Spleen (tissue), 11 donors: ENCODE data around the gene RDX. TPM values are rescaled to one million over a fixed set of nuclear protein-coding genes. Genes with fewer than 3 reads are reported as not detected.
"Not testable (repeated sequence)": the region's sequence is repeated elsewhere in the genome, so short reads cannot be mapped to it uniquely, and the experiment has no call there.

Source experiments
- DNase-seq: peaks from one replicate; pipeline ENCODE4 v3.0.0-alpha.2; 2020
- H3K27ac ChIP-seq, 8 donors: fragments of 200-600 bp; sonication (generic) in 7 of 8; 1 replicate in 4 of 8; 2 replicates in 4 of 8; pipeline versions ENCODE4 v1.5.0 to v1.8.0; 2016 to 2021; ENCODE audit warnings: inconsistent platforms in 4 of 8, mild to moderate bottlenecking in 4 of 8, moderate library complexity in 1 of 8
- H3K27me3 ChIP-seq, 7 donors: fragments of 200-600 bp; sonication (generic) in 6 of 7; replicated peaks in 1 of 7; 1 replicate in 4 of 7; 2 replicates in 3 of 7; pipeline versions ENCODE4 v1.5.0 to v1.8.0; 2016 to 2021; ENCODE audit warnings: inconsistent platforms in 3 of 7, mild to moderate bottlenecking in 1 of 7
- H3K36me3 ChIP-seq, 6 donors: fragments of 200-600 bp; sonication (generic) in 5 of 6; 1 replicate in 4 of 6; 2 replicates in 2 of 6; pipeline versions ENCODE4 v1.5.0 to v1.8.0; 2016 to 2021; ENCODE audit warnings: inconsistent platforms in 2 of 6
- H3K4me1 ChIP-seq, 6 donors: fragments of 200-600 bp; sonication (generic) in 5 of 6; 1 replicate in 3 of 6; 2 replicates in 3 of 6; pipeline versions ENCODE4 v1.5.0 to v1.8.0; 2016 to 2021; ENCODE audit warnings: inconsistent platforms in 3 of 6
- H3K4me3 ChIP-seq, 8 donors: fragments of 200-600 bp; sonication (generic) in 7 of 8; 1 replicate in 4 of 8; 2 replicates in 4 of 8; pipeline versions ENCODE4 v1.5.0 to v1.8.0; 2016 to 2021; ENCODE audit warnings: inconsistent platforms in 4 of 8, mild to moderate bottlenecking in 4 of 8, moderate library complexity in 2 of 8
- H3K9me3 ChIP-seq, 8 donors: fragments of 200-600 bp; sonication (generic) in 7 of 8; 1 replicate in 4 of 8; 2 replicates in 4 of 8; pipeline versions ENCODE4 v1.5.0 to v1.8.0; 2016 to 2021; ENCODE audit warnings: inconsistent platforms in 4 of 8
- POLR2A ChIP-seq, 3 donors: fragments of 450-650 bp; IDR thresholded peaks; one replicate each; pipeline ENCODE4 v1.5.1; 2017; ENCODE audit warnings: antibody characterized with exemption in 3 of 3, mild to moderate bottlenecking in 1 of 3
- POLR2AphosphoS5 ChIP-seq, 3 donors: sonication (generic); formaldehyde crosslinking; IDR thresholded peaks; one replicate each; pipeline ENCODE4 v1.5.1; 2017; ENCODE audit warnings: antibody characterized with exemption in 3 of 3
- WGBS, 5 donors: extraction: QIAGEN DNeasy Blood & Tissue Kit in 3 of 5; methylation state at CpG; one replicate each; pipeline versions ENCODE4 v1.1.5 to v1.1.7; 2013 to 2018; 5-methylcytosine and 5-hydroxymethylcytosine counted together
- intact Hi-C: fragments of 100-400 bp; cut with DNase I; formaldehyde crosslinking; loops from one replicate; pipeline ENCODE4 v1.15.0; 2023; ENCODE audit warnings: low total_unique reads
- polyA plus RNA-seq, 3 donors: library from polyadenylated mRNA; stranded (reverse); fragments of 200-250 nt; gene quantifications; one replicate each; pipeline ENCODE4 v1.2.1, GENCODE V29; 2013
- total RNA-seq, 7 donors: library from RNA; depleted of rRNA in 3 of 7; stranded (reverse); fragments of >200 nt in 3 of 7; fragmentation: NEBNext Ultra II Directional in 4 of 7; extraction: Animal tissue kit (Norgen Biotek cat#: 25700) in 4 of 7; gene quantifications; one replicate each; pipeline versions ENCODE4 v1.1.0 to v1.2.1, GENCODE V29; 2016 to 2021
- TF ChIP-seq, protein P1 (sequence below), 11 experiments: fragments of 200-600 bp in 7 of 11; fragments of 450-650 bp in 4 of 11; sonication (generic) in 4 of 11; IDR thresholded peaks in 8 of 11; conservative IDR thresholded peaks in 3 of 11; 1 replicate in 7 of 11; 2 replicates in 4 of 11; pipeline versions ENCODE4 v1.4.0 to v1.8.0; 2016 to 2021; ENCODE audit warnings: antibody characterized with exemption in 11 of 11, inconsistent platforms in 4 of 11, mild to moderate bottlenecking in 1 of 11
- donor health status: healthy with polysubstance abuse.
- donor health status: DM: no; HTN: no; CAD: no; lungs with moderate emphysema.
- donor health status: DM: no; HTN: no; CAD: no.
- donor health status: Bipolar disorder and iron deficiency.
- donor health status: healthy.
- donor health status: DM: no; HTN: no; CAD: no.
- donor health status: DM: yes; HTN: yes; CAD: no.

The RDX gene
- total and polyA plus RNA-seq, 10 donors, result 11.7 to 138 (median 90.9) TPM

DNA sequence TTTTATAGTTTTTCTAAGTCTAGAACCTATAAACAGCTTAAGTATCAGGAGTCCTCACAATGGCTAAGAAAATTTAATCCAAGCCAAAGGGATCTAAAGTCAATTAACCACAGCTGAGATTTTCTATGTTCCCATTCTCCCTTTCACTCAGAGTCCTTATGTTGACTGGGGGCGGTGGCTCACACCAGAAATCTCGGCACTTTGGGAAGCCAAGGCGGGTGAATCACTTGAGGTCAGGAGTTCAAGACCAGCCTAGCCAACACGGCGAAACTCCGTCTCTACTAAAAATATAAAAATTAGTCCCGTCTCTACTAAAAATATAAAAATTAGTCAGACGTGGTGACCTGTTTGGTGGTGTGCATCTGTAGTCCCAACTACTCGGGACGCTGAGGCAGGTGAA is 6.9 kb downstream of the RDX start:
- 75 to 90% (median 80%) methylated on average over 10 of the region's 10 CpGs for WGBS, 5 donors
- H3K9me3 ChIP-seq, result no peaks in the 10 kb centered on the region
- DNase-seq, result no peak

DNA sequence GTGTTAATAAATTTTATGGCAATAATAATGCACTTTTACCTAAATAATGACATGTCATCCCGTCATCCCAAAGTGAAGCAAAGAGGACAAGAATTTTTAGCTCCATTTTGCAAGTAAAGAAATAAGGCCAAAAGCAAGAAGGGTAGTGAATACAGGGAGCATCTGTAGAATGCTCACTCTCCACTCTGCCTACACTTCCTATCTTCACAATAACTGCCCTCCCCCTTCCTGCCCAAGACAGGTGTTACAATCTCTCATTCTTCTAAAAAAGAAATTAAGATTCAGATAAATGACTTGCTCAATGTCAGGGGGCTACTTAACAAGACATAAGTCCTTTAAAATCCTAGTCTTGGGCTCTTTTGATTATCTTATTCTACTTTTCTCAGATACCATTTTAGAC is 8.9 kb downstream of the RDX start:
- H3K36me3 ChIP-seq, result no peaks in the 10 kb centered on the region
- intact Hi-C loops, result no loop called here
- no peaks in the 10 kb centered on the region for H3K27me3 ChIP-seq
- H3K27ac ChIP-seq, result no peak overlapping the region
- no peaks in the 10 kb centered on the region for H3K9me3 ChIP-seq
- DNase-seq, result no peak
- TF ChIP-seq POLR2AphosphoS5 (IDR thresholded peaks at IDR 0.05) (no peak), POLR2A (IDR thresholded peaks at IDR 0.05) (no peak)
- TF ChIP-seq, protein P1, sequence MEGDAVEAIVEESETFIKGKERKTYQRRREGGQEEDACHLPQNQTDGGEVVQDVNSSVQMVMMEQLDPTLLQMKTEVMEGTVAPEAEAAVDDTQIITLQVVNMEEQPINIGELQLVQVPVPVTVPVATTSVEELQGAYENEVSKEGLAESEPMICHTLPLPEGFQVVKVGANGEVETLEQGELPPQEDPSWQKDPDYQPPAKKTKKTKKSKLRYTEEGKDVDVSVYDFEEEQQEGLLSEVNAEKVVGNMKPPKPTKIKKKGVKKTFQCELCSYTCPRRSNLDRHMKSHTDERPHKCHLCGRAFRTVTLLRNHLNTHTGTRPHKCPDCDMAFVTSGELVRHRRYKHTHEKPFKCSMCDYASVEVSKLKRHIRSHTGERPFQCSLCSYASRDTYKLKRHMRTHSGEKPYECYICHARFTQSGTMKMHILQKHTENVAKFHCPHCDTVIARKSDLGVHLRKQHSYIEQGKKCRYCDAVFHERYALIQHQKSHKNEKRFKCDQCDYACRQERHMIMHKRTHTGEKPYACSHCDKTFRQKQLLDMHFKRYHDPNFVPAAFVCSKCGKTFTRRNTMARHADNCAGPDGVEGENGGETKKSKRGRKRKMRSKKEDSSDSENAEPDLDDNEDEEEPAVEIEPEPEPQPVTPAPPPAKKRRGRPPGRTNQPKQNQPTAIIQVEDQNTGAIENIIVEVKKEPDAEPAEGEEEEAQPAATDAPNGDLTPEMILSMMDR (IDR thresholded peaks at IDR 0.05 in 8 of 11, conservative IDR thresholded peaks at IDR 0.05 in 3 of 11), result no peak
- peaks cover 5 to 61% (median 22%) of the 10 kb centered on the region in 6 donors for H3K4me1 ChIP-seq
- 82 to 95% (median 89%) methylated on average over 1 of the region's 1 CpG for WGBS, 5 donors
- no peak overlapping the region for H3K4me3 ChIP-seq

More for the DNA sequence above, 6.9 kb downstream of the RDX start:
- peaks cover 16 to 80% (median 39%) of the 10 kb centered on the region in 6 donors for H3K4me1 ChIP-seq
- intact Hi-C loops, result no loop called here
- H3K27ac ChIP-seq, result no peak overlapping the region
- no peak for TF ChIP-seq POLR2AphosphoS5 (IDR thresholded peaks at IDR 0.05)
- TF ChIP-seq, protein P1 (IDR thresholded peaks at IDR 0.05 in 8 of 11, conservative IDR thresholded peaks at IDR 0.05 in 3 of 11), result no peak
- no peak for TF ChIP-seq POLR2A (IDR thresholded peaks at IDR 0.05)
- no peaks in the 10 kb centered on the region for H3K27me3 ChIP-seq
- no peaks in the 10 kb centered on the region for H3K36me3 ChIP-seq
- H3K4me3 ChIP-seq, result no peak overlapping the region

DNA sequence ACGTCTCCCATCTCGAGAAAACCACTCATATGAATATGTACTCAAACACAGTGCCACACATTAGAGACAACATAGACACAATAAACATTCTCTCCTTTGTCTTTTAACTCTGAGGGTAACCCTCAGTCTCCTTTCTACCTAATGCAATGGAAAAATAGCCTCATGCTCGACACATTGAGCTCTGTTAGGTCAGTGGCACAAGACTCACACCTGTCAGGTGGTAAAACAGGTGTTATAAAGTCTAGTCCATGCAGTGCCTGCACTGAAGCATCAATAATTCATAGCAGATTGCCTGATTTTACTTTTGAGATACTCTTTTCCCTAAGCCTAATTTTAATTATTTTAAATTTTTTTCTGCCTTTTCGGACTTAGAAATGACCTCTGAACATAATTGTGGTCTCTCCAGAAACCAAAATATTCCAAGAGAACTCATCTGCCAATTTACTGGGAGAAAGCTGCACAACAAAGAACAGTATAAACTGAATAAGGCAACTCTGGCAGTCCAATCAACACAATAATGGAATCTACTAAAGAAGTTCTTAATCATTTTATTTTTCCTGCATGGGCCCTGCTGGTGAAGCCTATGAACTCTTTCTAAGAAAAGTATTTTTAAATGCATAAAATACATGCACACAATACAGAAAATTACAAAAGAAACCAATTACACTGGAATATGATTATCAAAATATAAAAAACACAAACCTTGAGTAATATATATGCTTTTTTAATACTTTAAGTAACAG is 9.9 kb downstream of the RDX start:
- intact Hi-C loops, result no loop called here
- Histone ChIP-seq H3K27ac (no peak overlapping the region), H3K4me1 (peaks cover 5 to 50% (median 19%) of the 10 kb centered on the region in 6 donors), H3K4me3 (no peak overlapping the region), H3K9me3 (no peaks in the 10 kb centered on the region), H3K36me3 (no peaks in the 10 kb centered on the region), H3K27me3 (no peaks in the 10 kb centered on the region)
- no peak for DNase-seq
- WGBS, 5 donors, result 76 to 85% (median 84%) methylated on average over 4 of the region's 4 CpGs
- TF ChIP-seq, protein P1 (IDR thresholded peaks at IDR 0.05 in 8 of 11, conservative IDR thresholded peaks at IDR 0.05 in 3 of 11), result no peak
- no peak for TF ChIP-seq POLR2A (IDR thresholded peaks at IDR 0.05)
- no peak for TF ChIP-seq POLR2AphosphoS5 (IDR thresholded peaks at IDR 0.05)

DNA sequence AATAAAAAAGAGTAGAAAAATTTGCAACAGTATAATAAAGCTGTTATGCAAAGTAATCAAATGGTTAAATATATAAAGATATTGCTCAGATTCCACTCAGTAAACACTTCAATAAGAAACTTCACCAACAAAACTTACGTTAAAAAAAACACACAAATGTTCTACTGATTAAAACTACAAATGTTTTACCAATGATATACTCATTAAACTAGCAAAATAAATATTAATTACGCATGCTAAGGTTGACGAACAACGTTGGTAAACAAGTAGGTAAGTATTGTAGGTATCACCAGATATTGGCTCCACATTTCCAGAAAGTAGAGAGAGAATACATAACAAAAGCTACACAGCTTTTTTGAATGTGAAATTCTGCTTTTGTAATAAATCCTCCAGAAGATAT is 12.6 kb downstream of the RDX start:
- no peak overlapping the region for H3K4me3 ChIP-seq
- peaks cover 5 to 39% (median 20%) of the 10 kb centered on the region in 6 donors for H3K4me1 ChIP-seq
- TF ChIP-seq POLR2A (IDR thresholded peaks at IDR 0.05), result no peak
- no peak for TF ChIP-seq POLR2AphosphoS5 (IDR thresholded peaks at IDR 0.05)
- TF ChIP-seq, protein P1 (IDR thresholded peaks at IDR 0.05 in 8 of 11, conservative IDR thresholded peaks at IDR 0.05 in 3 of 11), result no peak
- H3K27me3 ChIP-seq, result no peaks in the 10 kb centered on the region
- H3K9me3 ChIP-seq, result no peaks in the 10 kb centered on the region
- no peak overlapping the region for H3K27ac ChIP-seq
- H3K36me3 ChIP-seq, result peaks cover 0 to 16% (median 0%) of the 10 kb centered on the region in 6 donors
- intact Hi-C loops, result no loop called here
- no peak for DNase-seq
- 87 to 92% (median 89%) methylated on average over 4 of the region's 4 CpGs for WGBS, 5 donors

DNA sequence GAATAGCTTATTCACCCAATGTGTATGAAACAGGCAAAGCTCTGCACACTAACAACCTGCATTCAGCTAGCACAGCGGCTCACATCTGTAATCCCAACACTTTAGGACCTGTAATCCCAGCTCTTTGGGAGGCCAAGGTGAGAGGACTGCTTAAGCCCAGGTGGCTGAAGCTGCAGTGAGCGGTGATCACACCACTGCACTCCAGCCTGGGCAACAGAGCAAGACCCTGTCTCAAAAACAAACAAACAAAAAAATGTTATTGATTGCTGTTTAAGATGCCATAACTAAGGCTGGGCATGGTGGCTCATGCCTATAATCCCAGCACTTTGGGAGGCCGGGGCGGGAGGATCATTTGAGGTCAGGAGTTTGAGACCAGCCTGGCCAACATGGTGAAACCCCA is 15.8 kb downstream of the RDX start:
- H3K9me3 ChIP-seq, DNase-seq, H3K4me1 ChIP-seq, intact Hi-C loops, H3K27ac ChIP-seq, H3K27me3 ChIP-seq, H3K4me3 ChIP-seq: not testable (repeated sequence)
- peaks cover 0 to 39% (median 0%) of the 10 kb centered on the region in 6 donors for H3K36me3 ChIP-seq
- 97 to 100% (median 99%) methylated on average over 4 of the region's 4 CpGs for WGBS, 5 donors
